NCI-H2227 treated with DMSO at 0.1 percent for 48 hours (cell line): ENCODE results near the gene MRPL18.

Source experiments
- DNase-seq: peaks from one replicate; lab custom pipeline; 2025; lab: John Stamatoyannopoulos, UW

Gene MRPL18

GRCh38 chr6:159844737-159845645, 54.7 kb downstream of the MRPL18 start:
- no peak for DNase-seq
